Measurements from ENCODE around the gene RAB40C. TPM values are rescaled to one million over a fixed set of nuclear protein-coding genes. Genes with fewer than 3 reads are reported as not detected.

RAB40C gene
- total and polyA plus RNA-seq, 9 of the 15 experiments (the other 6 are each of a cell fraction or from before 2014, with no cell fraction given) = 0.17 to 23.4 (median 8.7) TPM

- peak; percentile 47 for TF ChIP-seq TAF1 (IDR thresholded peaks at IDR 0.05; ENCODE audit: control insufficient read depth, extremely low read depth, insufficient read depth, low read length, severe bottlenecking)
- TF ChIP-seq ZNF766 (CRISPR knock-in tag; conservative IDR thresholded peaks at IDR 0.05) = peak; percentile 43
- TF ChIP-seq TEAD1 (CRISPR knock-in tag; IDR thresholded peaks at IDR 0.05) = peak in 1 of 2 experiments; percentile 70; a peak in 2 of 4 replicates
- TF ChIP-seq E2F8 (IDR thresholded peaks at IDR 0.05; ENCODE audit: low read depth, partially characterized antibody) = no peak
- TF ChIP-seq CGGBP1 (CRISPR knock-in tag; IDR thresholded peaks at IDR 0.05) = no peak
- TF ChIP-seq ZNF512 (tag; IDR thresholded peaks at IDR 0.05) = no peak
- TF ChIP-seq SRSF7 (optimal IDR thresholded peaks at IDR 0.05; ENCODE audit: low read depth, low read length) = no peak
- no peak for TF ChIP-seq ZNF347 (CRISPR knock-in tag; IDR thresholded peaks at IDR 0.05; ENCODE audit: low read depth)
- TF ChIP-seq FOXK1 (CRISPR knock-in tag; IDR thresholded peaks at IDR 0.05; ENCODE audit: borderline replicate concordance) = no peak
- TF ChIP-seq ESRRA (IDR thresholded peaks at IDR 0.05; ENCODE audit: borderline replicate concordance, low read depth) = peak; percentile 42; the same call in 1 of the 2 replicates
- no peak for TF ChIP-seq E2F3 (CRISPR knock-in tag; IDR thresholded peaks at IDR 0.05)
- no peak for TF ChIP-seq NR3C1 (CRISPR knock-in tag; IDR thresholded peaks at IDR 0.05)
- no peak for TF ChIP-seq ARHGAP35 (IDR thresholded peaks at IDR 0.05; ENCODE audit: partially characterized antibody)
- TF ChIP-seq GATA2 (CRISPR knock-in tag; IDR thresholded peaks at IDR 0.05) = peak; percentile 76
- 0 out of 2 replicates have a peak, but pooled peaks have one; percentile 69 for TF ChIP-seq ATF2 (CRISPR knock-in tag; IDR thresholded peaks at IDR 0.05)
- no peak for TF ChIP-seq ATF6 (CRISPR knock-in tag; IDR thresholded peaks at IDR 0.05)
- no peak for TF ChIP-seq SMAD2 (IDR thresholded peaks at IDR 0.05; ENCODE audit: low read depth, low read length)
- TF ChIP-seq ZNF717 (CRISPR knock-in tag; IDR thresholded peaks at IDR 0.05) = no peak
- peak; percentile 55 for TF ChIP-seq RAD51 (IDR thresholded peaks at IDR 0.05; ENCODE audit: borderline replicate concordance, low read depth)
Measured at GRCh38 chr16:566475-567372, 23.1 kb upstream of the RAB40C start, which contains the start of gene NHLRC4 (continued).
